GM18511 (cell line): ENCODE measurements around the gene SLC35F4.
A peak's percentile ranks its signal among the peaks of the same experiment; 100 is the strongest.
"Not testable (repeated sequence)": the region's sequence is repeated elsewhere in the genome, so short reads cannot be mapped to it uniquely, and the experiment has no call there.

Source experiments
- ATAC-seq: cut with Tn5 transposase; IDR thresholded peaks from one replicate; pipeline ENCODE4 v1.9.1; 2021; ENCODE audit warnings: mild to moderate bottlenecking, moderate library complexity; ENCODE audit not compliant: unreplicated experiment

Gene SLC35F4

GRCh38 chr14:57732463-57733285 lies 133.2 kb downstream of the SLC35F4 start:
- ATAC-seq: no peak

DNA sequence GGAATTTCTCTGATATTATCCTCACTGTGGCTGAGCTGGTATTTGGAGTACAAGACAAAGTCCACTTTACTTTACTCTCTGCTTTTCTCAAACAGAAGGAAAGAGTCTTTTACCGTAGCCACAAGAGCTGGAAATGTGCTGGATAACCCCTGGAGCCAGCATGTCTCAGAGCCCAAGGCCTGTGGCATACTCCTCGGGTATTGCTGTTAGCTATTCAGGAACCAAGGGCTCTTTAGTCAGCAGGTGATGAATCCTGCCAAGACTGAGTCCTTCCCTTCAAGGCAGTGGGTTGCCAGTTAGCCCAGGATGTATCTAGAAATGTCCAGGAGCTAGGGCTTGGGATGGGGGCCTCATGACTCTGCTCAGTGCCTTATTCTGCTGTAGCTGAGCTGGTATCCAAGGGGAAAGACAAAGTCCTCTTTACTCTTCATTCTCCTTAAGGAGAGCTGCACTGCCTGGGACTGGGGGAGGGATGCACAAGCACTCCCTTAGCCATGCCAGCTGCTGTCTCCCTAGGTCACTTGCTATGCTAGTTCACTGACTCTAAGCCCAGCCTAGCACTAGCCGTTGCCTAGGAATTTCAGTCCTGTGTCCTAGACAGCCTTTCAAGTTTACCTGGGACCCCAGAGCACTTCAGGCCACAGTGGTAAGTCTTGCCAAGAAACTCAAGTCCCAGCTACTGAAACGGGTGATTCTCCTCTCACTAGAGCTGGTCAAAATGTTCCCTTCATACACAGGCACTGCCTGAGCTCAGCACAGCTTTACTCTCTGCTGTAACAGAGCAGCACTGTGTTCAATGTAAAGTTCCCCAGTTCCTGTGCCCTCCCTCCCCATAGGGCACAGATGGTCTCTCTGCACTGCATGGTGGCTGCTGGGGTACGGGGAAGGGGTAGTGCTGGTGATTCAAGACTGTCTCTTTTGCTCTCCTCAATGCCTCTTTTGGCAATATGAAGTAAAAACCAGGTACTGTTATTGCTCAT lies 136.4 kb downstream of the SLC35F4 start:
- no peak for ATAC-seq

GRCh38 chr14:57725399-57726077 lies 140.4 kb downstream of the SLC35F4 start:
- ATAC-seq: no peak

DNA sequence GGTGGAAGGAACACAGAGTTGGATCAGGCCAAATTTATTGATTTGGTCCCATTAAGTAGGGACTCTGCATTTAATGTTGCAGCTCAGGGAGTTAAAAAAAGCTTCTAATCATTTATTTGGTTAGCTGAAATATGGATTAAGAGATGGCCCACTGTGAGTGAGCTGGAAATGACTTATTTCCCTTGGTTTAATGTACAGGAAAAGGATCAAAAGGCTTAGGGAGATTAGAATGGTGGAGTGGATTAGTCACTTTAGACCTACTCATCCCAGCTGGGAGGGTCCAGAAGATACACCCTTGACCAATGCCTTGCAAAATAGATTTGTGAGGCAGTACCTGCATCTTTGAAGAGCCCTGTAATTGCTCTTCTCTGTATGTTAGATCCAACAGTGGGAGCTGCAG lies 143.8 kb downstream of the SLC35F4 start:
- ATAC-seq: not testable (repeated sequence)

GRCh38 chr14:57714487-57714931 lies 151.4 kb downstream of the SLC35F4 start:
- ATAC-seq: no peak

- ATAC-seq: no peak
These were observed 153.2 kb downstream of the SLC35F4 start for GRCh38 chr14:57712698-57713097.

GRCh38 chr14:57712102-57712501 lies 153.8 kb downstream of the SLC35F4 start:
- peak; percentile 56 for ATAC-seq

DNA sequence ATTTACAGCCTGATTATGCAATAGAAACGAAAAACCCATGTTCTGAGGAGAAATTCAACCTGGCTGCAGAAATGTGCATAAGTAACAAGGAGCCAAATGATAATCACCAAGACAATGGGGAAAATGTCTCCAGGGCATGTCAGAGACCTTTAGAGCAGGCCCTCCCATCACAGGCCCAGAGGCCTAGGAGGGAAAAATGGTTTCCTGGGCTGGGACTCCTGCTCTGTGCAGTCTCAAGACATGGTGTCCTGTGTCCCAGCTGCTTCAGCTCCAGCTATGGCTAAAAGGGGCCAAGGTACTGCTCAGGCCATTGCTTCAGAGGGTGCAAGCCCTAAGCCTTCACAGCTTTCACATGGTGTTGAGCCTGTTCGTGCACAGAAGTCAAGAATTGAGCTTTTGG lies 156.0 kb downstream of the SLC35F4 start:
- ATAC-seq: no peak

GRCh38 chr14:57709086-57709485 lies 156.8 kb downstream of the SLC35F4 start:
- not testable (repeated sequence) for ATAC-seq

DNA sequence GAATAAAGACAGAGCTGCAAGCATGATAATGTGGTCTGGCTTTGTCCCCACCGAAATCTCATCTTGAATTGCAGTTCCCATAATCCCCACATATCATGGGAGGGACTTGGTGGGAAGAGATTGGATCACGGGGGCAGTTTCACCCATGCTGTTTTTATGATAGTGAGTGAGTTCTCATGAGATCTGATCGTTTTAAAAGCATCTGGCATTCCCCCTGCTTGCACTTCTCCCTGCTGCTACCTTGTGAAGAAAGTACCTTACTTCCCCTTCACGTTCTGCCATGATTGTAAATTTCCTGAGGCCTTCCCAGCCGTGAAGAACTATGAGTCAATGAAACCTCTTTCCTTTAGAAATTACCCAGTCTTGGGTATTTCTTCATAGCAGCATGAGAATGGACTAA lies 158.7 kb downstream of the SLC35F4 start:
- ATAC-seq: no peak

GRCh38 chr14:57704763-57705162 lies 161.1 kb downstream of the SLC35F4 start:
- ATAC-seq: no peak

DNA sequence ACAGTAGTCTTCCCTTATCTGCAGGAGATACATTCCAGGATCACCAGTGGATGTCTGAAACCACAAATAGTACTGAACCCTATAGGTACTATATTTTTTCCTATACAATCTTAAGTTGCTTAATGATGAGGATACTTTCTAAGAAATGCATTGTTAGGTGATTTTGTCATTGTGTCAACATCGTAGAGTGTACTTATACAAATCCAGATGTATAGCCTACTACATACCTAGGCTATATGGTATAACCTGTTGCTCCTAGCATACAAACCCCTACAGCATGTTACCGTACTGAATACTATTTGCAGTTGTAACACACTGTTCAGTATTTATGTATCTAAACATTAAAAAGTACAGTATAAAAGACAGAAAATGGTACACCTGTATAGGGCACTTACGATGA lies 165.9 kb downstream of the SLC35F4 start:
- ATAC-seq: no peak

- ATAC-seq: no peak
These were observed 173.2 kb downstream of the SLC35F4 start for GRCh38 chr14:57692671-57693070.

DNA sequence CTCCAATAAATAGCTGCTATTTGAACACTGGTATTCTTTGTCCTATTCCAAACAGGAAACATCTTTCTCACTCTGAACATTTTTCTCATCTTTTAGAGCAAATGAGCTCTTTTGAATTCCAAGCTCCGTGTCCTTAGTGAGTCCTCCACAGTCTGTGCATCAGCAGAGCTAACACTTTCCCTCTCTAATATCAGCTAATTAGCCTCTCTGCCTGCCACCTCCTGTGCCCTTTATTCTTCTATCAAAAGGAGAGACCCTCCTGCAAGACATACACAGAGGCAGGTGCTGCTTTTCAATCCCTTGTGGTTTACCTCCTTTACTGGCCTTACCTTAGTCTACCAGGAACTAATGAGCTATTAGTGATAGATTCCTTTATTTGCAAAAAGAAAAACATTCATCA lies 178.5 kb downstream of the SLC35F4 start:
- ATAC-seq: no peak

- ATAC-seq: no peak
These were observed 179.6 kb downstream of the SLC35F4 start for GRCh38 chr14:57686304-57686703.

DNA sequence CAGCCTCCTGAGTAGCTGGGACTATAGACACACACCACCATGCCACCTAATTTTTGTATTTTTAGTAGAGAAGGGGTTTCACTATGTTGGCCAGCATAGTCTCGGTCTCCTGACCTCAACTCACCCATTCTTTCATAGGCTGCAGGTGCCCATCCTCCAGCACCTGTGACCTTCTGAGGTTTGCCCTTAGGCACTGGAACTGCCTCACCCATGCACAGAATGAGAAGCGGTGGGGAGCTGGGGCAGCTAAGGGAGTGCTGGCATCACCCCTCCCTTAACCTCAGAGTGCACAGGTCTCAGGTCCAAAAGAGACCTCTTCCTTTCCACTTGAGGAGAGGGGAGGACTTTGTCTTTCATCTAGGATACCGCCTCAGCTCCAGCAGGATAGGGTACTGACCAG lies 194.9 kb downstream of the SLC35F4 start:
- no peak for ATAC-seq

GRCh38 chr14:57660208-57660607 lies 205.7 kb downstream of the SLC35F4 start:
- ATAC-seq: no peak

DNA sequence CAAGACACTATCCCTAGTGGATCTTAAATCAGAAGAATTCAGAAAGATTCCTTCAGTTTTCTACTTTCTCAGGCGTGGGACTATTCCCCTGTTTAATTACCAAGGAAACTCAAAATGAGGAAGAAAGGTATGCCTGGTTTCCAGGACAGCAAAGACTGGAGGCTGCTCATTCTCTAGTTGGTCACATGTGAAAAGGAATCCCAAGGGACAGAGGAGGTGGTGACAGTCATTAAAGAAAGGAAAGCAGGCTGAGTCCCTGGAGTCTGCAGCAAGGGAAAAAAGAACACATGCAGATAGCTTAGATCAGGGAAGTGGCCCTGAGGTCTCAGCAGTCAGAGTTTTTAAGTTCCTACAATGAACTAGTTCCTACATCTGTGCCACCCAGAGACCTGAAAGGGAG lies 206.8 kb downstream of the SLC35F4 start:
- ATAC-seq: no peak

DNA sequence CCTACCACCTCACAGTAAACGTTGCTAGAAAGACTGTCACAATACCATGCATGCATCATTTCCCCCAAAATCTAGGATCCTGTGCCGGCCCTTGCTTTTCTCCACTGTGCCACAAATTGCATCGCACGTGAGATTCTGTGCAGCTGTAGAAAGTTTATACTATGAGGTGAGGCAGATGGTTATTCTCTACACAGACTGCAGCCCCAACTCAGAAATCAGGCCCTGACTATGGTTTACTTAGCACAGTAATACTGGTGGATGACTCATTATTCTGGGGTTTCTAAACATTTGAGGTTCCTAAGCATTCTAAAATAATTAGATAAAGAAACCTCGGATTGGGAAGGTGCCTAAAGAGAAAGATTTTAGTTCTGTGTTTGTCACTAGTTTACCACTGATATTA lies 208.4 kb downstream of the SLC35F4 start:
- ATAC-seq: no peak

- no peak for ATAC-seq
These were observed 209.0 kb downstream of the SLC35F4 start for GRCh38 chr14:57656853-57657252.

DNA sequence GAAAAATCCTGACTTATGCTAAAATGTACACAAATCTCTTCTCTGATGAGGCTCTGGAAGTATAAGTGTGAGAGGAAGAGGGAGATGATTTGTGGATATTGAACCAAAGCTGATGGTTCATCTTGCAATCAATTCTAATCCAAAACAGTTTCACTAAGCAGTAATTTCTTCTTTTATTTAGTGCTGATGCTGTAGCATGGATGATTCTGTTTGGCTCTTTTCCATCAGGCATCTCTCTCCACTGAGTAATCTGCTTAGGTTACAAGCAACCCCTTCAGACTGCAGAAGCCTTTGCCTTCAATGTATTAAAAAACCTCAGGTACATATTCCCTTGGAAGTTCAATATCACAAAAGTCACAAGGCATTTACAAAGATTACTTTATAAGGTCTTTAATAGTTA lies 213.1 kb downstream of the SLC35F4 start:
- ATAC-seq: no peak
